Cardiac septum (tissue), 1 donor: ENCODE results near the gene FCER1A. TPM values are rescaled to one million over a fixed set of nuclear protein-coding genes. Genes with fewer than 3 reads are reported as not detected.
"Not testable (repeated sequence)": the region's sequence is repeated elsewhere in the genome, so short reads cannot be mapped to it uniquely, and the experiment has no call there.

Source experiments
- DNase-seq: peaks from one replicate; pipeline ENCODE4 v3.0.0-alpha.2; 2020; ENCODE audit warnings: low spot score
- intact Hi-C: fragments of 100-400 bp; cut with DNase I; formaldehyde crosslinking; loops from one replicate; pipeline ENCODE4 v1.14.0; 2022
- total RNA-seq: library from RNA; stranded (reverse); fragmentation: NEBNext Ultra II Directional; extraction: Animal tissue kit (Norgen Biotek cat#: 25700); gene quantifications from one replicate; pipeline ENCODE4 v1.2.1, GENCODE V29; 2021
- donor health status: DM: no; HTN: no; CAD: no.

FCER1A gene
- total RNA-seq, 1 donor from 2014 or later: 1.2 TPM

DNA sequence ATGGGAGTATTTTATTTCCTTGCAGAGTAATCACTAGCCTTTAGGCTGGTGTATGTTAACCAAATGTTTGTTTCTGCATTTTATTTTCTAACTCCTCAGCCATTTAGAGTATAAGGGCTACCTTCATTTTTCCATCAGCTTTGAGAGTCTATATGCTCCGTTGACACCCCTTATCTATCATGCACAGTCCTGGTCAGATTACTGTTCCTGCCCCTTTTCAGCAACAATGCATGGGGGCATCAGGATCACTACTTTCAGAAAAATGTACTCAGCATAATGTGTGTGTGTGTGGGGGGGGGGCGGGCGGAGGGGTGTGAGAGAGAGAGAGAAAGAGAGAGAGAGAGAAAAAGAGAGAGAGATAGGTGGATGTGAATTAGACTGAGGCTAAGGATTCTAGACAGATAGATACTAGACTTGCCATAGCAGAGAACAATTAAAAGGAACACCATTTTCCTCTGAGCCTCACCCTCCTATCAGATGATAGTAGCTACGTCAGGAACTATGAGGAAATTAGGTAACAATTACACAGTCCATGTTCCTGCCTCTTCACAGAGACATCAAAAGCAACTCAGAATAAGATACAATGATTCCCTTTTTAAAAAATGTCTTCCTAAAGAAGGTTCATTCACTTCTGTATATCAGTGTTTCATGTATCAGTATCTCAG lies 40.8 kb downstream of the FCER1A start:
- no peak for DNase-seq
- intact Hi-C loops: no loop called here

DNA sequence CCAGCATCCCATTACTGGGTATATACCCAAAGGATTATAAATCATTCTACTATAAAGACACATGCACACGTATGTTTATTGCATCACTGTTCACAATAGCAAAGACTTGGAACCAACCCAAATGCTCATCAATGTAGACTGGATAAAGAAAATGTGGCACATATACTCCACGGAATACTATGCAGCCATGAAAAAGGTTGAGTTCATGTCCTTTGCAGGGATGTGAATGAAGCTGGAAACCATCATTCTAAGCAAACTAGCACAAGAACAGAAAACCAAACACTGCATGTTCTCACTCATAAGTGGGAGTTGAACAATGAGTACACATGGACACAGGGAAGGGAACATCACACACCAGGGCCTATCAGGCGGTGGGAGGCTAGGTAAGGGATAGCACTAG lies 47.2 kb downstream of the FCER1A start:
- intact Hi-C loops: not testable (repeated sequence)

DNA sequence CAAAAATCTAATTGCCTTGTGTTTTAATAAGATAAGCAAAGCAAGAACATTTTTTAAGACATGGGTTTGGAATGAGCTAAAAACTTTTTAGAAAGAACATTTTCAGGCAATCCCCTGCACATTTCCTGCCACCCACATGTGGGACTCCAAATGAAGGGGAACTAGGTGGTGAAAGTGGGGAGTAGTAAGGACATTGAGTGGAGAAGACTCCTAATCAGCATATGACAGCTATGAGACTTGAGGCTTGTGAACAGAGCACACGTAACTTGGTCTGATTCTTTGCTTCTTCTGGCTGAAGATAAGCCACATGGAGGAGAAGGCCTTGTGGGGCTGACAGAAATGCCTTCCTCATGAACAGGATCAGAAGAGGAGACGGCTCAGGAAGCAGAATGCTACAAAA lies 50.3 kb downstream of the FCER1A start:
- no peak for DNase-seq
- intact Hi-C loops: no loop called here

More for the DNA sequence above, 47.2 kb downstream of the FCER1A start:
- DNase-seq: not testable (repeated sequence)

Other genes starting within 250 kb of the FCER1A start
- gene AIM2, start 225.6 kb upstream of the FCER1A start, total RNA-seq: 0.35 TPM
- gene CADM3, start 130.7 kb upstream of the FCER1A start, total RNA-seq: 1.0 TPM
- 22.5 TPM for gene ACKR1, start 97.5 kb upstream of the FCER1A start, total RNA-seq
- not detected for gene OR10J4, start 129.9 kb downstream of the FCER1A start, total RNA-seq
- not detected for gene OR10J1, start 137.4 kb downstream of the FCER1A start, total RNA-seq
- not detected for gene OR10J5, start 233.7 kb downstream of the FCER1A start, total RNA-seq